Measurements from ENCODE around the gene ARHGAP21.

DNA sequence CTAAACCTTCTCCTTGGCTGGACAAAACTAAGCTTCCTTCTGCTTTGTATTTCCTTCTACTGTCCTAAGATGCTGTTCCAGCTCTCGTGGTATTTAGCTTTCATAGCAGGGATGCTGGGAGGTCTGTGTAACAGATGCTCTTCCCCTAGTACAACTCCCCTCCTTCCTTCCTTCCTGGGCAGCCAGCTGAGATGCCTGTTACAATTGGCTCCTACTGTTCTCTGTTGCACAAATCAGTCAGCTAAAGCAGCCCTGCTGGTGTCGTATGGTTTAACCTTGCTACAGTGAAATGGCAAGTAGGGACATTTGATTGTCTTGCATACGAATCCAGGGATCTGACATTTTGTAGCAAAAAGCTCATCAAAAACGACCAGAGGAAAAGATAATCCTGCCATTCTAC lies 143.8 kb downstream of the ARHGAP21 start:
- TF ChIP-seq, protein P1, sequence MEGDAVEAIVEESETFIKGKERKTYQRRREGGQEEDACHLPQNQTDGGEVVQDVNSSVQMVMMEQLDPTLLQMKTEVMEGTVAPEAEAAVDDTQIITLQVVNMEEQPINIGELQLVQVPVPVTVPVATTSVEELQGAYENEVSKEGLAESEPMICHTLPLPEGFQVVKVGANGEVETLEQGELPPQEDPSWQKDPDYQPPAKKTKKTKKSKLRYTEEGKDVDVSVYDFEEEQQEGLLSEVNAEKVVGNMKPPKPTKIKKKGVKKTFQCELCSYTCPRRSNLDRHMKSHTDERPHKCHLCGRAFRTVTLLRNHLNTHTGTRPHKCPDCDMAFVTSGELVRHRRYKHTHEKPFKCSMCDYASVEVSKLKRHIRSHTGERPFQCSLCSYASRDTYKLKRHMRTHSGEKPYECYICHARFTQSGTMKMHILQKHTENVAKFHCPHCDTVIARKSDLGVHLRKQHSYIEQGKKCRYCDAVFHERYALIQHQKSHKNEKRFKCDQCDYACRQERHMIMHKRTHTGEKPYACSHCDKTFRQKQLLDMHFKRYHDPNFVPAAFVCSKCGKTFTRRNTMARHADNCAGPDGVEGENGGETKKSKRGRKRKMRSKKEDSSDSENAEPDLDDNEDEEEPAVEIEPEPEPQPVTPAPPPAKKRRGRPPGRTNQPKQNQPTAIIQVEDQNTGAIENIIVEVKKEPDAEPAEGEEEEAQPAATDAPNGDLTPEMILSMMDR (conservative IDR thresholded peaks at IDR 0.05; ENCODE audit: low read length) = no peak
- no peak for TF ChIP-seq EZH2phosphoT487 (IDR thresholded peaks at IDR 0.05; ENCODE audit: borderline replicate concordance)

Data from Loucy (cell line).